HG02623 (cell line): Measurements from ENCODE around the gene NDUFAF7.
"Not testable (repeated sequence)": the region's sequence is repeated elsewhere in the genome, so short reads cannot be mapped to it uniquely, and the experiment has no call there.

Source experiments
- ATAC-seq: cut with Tn5 transposase; IDR thresholded peaks from one replicate; pipeline ENCODE4 v1.9.1; 2021; ENCODE audit warnings: moderate library complexity; ENCODE audit not compliant: unreplicated experiment

The NDUFAF7 gene

GRCh38 chr2:37215250-37215649 is 16.2 kb upstream of the NDUFAF7 start:
- no peak for ATAC-seq

- no peak for ATAC-seq
Measured at GRCh38 chr2:37219046-37219445, 12.4 kb upstream of the NDUFAF7 start.

- no peak for ATAC-seq
Measured at GRCh38 chr2:37223131-37223530, 8.3 kb upstream of the NDUFAF7 start.

GRCh38 chr2:37224063-37224462 is 7.4 kb upstream of the NDUFAF7 start:
- ATAC-seq = no peak

GRCh38 chr2:37225129-37225528 is 6.3 kb upstream of the NDUFAF7 start:
- not testable (repeated sequence) for ATAC-seq

GRCh38 chr2:37226863-37227262 is 4.6 kb upstream of the NDUFAF7 start:
- no peak for ATAC-seq

- no peak for ATAC-seq
Measured at GRCh38 chr2:37228788-37229187, 2.7 kb upstream of the NDUFAF7 start.

- no peak for ATAC-seq
Measured at GRCh38 chr2:37230581-37230980, 877 bp upstream of the NDUFAF7 start.

- no peak for ATAC-seq
Measured at GRCh38 chr2:37232131-37232933, 874 bp downstream of the NDUFAF7 start.

GRCh38 chr2:37243435-37243834 is 12.0 kb downstream of the NDUFAF7 start:
- no peak for ATAC-seq

GRCh38 chr2:37244017-37244416 is 12.6 kb downstream of the NDUFAF7 start:
- peak; percentile 47 for ATAC-seq

GRCh38 chr2:37244755-37245154 is 13.3 kb downstream of the NDUFAF7 start:
- no peak for ATAC-seq

- no peak for ATAC-seq
Measured at GRCh38 chr2:37246205-37246604, 14.7 kb downstream of the NDUFAF7 start.

- ATAC-seq = no peak
Measured at GRCh38 chr2:37250869-37251740, 19.6 kb downstream of the NDUFAF7 start.

- ATAC-seq = no peak
Measured at GRCh38 chr2:37262522-37262921, 31.1 kb downstream of the NDUFAF7 start.

GRCh38 chr2:37263839-37264238 is 32.4 kb downstream of the NDUFAF7 start:
- ATAC-seq = no peak

- ATAC-seq = no peak
Measured at GRCh38 chr2:37267685-37268084, 36.2 kb downstream of the NDUFAF7 start.

- ATAC-seq = no peak
Measured at GRCh38 chr2:37268111-37268510, 36.7 kb downstream of the NDUFAF7 start.

- ATAC-seq = no peak
Measured at GRCh38 chr2:37271376-37272067, 40.1 kb downstream of the NDUFAF7 start.

GRCh38 chr2:37274359-37274965 is 43.0 kb downstream of the NDUFAF7 start:
- no peak for ATAC-seq

GRCh38 chr2:37276291-37276690 is 44.8 kb downstream of the NDUFAF7 start:
- no peak for ATAC-seq
